NCI-H1694 (cell line): ENCODE data around the gene BARHL2.

ENCODE experiments used
- DNase-seq: peaks from one replicate; lab custom pipeline; 2025; lab: John Stamatoyannopoulos, UW

Gene BARHL2

DNA sequence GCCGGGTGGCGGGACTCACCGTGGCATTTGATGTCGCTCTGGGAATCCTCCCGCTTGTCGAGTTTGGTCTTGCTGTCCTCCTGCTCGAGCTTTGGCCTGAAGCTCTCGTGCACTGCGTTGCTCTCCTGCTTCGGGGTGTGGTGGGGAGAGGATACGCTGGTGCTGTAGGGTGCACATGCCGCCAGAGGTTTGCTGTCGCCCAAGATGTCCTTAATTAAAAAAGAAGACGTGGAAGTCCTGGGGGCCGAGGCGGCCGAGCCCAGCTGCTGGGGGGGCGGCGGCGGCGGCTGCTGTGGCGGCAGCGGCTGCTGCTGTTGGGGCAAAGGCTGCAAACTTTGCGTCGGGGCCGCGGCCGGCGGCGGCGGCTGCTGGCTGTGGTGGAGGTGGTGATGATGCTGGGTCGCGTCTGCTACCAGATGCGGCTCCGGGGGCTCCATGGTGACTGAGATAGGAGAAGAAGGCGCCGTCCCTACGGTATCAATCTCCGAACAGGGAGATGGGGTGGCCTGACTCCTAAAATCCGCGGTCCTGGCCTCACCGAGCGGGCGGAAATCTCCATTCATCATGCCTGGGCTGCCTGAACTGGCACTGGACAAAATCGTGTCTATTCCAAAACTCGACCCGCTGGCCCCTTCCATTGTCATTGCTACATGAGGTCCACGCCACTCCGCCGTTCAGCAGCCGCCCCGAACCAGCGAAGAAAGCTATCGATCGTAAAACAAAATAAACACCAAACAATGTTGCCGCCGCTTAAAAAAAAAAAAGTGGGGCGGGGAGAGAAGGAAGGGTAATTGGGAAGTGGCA is at the start of gene BARHL2:
TSS of gene BARHL2 (minus strand) at position 751 of the 804 bp plus-strand sequence. CDS start at position 644, 107 bp downstream.
- DNase-seq = no peak

DNA sequence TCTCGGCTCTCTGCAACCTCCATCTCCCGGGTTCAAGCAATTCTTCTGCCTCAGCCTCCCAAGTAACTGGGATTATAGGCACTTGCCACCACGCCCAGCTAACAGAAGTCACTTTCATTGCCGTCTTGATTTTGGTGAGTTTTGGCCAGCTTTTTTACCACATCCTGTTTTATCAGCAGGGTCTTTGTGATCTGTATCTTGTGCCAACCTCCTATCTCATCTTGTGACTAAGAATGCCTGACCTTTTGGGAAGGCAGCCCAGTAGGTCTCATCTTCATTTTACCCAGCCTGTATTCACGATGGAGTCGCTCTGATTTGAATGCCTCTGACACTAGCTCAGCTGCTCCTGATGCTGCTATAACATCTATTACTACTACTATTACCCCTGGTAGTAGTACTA is 46.8 kb upstream of the BARHL2 start:
- DNase-seq = no peak

DNA sequence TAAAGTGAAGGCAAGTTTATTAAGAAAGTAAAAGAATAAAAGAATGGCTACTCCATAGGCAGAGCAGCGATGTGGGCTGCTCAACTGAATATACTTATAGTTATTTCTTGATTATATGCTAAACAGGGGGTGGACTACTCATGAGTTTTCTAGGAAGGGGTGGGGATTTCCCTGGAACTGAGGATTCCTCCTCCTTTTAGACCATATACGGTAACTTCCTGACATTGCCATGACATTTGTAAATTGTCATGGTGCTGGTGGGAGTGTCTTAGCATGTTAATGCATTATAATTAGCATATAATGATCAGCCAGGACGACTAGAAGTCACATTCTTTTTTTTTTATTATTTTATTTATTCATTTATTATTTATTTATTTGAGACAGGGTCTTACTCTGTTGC is 46.4 kb upstream of the BARHL2 start:
- DNase-seq = no peak

DNA sequence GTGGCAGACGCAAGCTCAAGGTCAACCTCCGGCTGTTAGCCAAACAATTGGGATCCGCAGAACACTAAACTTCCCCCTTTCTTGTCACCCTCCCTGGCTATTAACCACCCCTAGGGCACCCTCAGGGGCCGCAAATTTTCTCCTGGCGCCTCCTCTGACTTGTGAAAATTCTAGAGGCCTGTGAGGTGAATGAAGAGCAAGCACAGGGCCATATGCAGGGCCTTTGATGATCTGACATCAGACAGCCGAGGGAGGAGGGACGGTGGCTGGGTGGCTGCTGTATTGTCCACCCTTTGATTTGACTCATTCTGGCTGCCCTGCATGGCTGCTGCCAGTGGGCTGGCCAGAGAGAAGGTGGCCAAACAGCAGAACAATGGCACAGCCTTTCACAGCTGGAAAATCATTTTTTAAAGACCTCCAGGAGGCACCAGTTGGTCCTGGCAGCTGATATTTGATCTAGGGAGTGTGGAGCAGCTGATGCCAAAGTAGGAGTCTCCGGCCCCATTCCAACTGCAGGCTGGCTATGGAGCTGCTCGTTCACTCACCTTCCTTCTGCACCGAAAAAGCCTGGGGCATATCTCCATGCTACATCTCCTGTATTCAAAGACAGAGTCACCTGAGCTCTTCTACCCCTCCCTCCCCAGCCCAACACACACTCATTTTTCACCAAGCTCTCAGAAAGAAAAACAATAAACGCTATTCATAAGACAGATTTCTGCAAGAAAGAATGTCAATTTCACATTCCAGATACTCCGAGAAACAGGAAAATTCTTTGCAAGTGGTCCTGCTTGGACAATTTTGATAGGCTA is 44.9 kb upstream of the BARHL2 start:
- peak; percentile 77 for DNase-seq

DNA sequence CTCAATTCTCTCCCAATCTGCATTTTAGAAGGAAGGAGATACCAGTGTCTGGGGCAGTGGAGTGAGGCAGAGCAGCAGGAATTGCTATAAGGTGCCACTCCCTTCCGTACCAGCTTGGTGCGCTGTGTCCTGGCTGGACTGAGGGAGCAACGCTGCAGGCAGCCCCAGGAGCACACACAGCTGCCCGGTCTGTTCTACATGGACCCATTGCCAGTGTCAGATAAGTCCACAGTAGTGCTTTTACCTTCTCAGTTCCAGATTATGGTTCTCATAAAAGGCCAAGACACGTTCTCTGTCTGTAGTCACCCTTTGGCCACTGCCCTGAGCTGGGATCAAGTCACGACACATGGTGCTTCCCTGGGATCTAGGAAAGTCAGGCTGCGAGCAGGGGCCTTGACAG is 44.1 kb upstream of the BARHL2 start:
- DNase-seq = no peak

DNA sequence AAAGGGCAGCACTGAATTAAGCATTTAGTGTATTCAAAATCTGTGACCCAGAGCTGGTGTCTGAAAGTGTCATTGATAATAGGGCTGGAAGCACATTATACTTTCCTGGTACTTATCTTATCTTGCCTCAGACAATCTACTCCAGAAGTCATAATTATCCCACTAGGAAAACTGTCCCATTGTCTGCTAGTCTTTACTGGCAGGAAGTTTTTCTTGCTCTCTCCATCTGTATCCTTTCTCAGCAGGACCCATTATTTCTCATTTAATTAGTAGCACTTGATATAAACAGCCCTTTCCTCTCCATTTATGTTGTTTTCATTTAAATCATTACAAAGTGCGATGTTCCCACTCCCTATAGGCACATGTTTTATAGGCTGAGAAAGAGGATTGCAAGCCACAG is 36.5 kb upstream of the BARHL2 start:
- no peak for DNase-seq

DNA sequence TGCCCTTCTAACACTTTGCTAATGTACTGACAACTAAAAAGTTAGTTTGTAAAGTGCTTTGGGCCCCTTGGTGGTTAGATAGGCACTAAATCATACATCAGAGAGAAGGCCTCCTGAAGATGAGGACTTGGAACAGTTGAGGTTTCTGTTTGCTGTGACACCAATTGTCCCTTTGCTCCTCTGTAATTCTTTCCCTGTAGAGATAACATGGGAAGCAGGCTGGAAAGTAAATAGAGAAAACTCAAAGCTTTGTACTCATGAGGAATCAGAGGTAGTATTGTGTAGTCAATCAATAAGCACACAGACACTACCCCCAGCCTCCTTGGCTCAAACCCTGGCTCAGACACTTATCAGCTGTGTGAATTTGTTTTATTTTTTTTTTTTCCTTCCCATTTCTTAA is 31.6 kb upstream of the BARHL2 start:
- no peak for DNase-seq

DNA sequence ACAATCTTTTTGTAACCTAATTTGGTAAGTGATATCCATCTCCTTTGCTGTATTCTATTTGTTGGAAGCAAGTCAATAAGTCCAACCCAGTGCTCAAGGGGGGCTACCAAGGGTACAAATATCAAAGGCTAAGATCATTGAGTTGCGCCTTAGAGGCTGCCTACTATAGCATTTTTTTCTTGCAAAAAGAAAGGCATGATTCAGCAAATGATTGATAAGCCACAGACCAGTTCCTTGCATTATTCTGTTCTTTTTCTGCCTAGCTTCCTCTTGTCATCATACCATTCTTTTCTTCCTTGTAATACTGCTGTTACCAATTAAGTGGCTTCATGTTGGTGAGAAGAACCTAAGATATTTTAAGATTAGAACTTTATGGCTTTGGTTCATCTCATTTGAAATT is 29.8 kb upstream of the BARHL2 start:
- DNase-seq = no peak

DNA sequence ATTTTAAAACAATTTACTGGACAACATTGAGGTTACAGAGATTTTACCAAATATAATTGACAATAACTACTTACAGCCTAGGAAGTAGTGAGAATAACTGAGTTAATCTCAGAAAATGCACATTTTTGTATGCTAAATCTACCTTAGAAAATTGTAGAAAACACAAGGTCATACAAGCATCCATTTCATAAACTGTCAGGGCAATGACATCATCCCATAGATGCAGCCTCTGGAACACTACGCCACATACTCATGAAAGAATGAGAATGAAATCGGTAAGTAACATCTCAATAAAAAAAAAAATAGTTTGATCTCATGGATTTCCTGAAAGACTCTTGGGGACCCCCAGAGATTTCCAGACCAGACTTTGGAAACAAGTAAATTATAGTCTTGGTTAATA is 28.9 kb upstream of the BARHL2 start:
- DNase-seq = no peak

DNA sequence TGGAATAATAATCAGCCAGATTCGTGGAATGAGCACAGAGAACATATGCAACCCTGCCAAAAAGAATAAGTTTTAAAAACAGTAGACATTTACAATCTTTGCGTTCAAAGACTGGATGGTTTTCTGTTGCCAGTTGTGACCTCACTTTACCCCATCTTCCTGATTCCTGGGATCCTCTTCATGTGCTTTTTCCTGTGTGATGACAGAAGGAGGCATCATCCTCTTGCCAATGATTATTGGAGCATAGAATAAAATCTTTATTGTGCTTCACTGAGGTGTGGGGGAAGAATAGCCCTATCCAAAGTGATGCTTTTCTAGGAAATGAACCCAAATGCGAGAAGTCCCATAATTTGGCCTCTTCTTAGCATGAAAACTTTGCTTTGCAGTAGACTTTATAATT is 15.0 kb upstream of the BARHL2 start:
- peak; percentile 31 for DNase-seq

DNA sequence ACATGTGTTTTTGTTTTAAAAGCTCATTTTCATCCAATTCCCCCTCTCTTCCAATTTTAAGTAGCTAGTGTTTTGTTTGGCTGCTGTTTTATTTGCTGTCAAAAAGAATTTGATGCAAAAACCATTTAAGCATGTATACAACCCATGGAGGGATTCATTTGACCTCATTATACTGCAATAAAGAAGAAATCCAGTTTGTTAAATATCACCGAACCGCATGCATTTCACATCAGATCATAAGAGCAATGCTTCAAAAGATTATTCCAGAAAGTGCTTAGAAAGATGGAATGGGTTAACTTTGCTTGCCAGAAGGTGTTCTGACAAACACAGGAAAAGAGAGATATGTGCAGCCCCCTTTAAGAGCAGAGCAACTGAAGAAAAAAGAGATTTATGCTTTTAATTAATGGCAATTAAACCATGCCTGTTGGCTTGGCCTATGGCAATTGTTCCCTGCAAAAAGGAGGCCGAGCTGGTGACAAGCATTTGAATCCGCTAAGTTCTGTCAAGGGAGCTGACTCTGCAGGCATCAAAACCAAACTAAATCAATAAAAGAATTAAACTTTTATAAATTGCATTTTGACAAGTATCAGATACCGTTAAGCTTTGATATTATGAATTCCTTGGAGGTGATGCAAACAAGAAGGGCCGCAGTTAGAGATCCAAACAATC is 14.4 kb upstream of the BARHL2 start:
- DNase-seq = peak; percentile 27

DNA sequence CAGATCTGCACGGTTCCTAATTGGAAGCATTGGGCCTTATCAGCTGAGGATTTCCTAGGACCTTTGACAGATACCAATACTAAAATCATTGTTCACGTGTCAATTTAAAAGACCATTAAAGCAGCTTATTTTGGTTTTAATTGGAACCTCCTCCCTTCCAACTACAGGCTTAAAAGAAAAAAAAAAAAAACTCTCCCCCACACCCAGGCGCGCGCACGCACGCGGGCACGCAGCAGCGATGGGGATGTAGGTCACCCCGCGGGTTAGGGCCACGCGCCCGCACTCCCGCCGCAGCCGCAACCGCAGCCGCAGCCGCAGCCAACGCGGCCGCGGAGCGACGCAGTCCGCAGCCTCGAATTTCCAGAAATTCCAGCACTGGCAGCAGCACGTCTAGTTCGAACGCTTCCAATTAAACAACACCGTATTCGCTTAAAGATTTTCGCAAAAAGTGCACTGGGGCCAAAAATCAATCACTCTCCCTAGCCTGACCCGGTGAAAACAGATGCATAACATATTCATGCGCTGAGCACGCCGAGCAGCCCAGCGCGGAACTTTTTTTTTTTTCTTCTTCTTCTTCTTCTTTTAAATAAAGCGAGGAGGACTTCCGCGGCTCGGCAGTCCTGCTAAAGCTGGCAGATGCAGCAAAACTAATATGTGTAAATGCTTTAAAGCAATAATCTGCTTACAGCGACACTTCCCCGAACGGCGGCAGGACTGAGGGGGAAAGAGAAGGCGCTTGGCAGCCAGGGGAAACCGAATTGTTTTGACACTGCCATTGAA is 13.3 kb upstream of the BARHL2 start:
- DNase-seq = peak; percentile 27

DNA sequence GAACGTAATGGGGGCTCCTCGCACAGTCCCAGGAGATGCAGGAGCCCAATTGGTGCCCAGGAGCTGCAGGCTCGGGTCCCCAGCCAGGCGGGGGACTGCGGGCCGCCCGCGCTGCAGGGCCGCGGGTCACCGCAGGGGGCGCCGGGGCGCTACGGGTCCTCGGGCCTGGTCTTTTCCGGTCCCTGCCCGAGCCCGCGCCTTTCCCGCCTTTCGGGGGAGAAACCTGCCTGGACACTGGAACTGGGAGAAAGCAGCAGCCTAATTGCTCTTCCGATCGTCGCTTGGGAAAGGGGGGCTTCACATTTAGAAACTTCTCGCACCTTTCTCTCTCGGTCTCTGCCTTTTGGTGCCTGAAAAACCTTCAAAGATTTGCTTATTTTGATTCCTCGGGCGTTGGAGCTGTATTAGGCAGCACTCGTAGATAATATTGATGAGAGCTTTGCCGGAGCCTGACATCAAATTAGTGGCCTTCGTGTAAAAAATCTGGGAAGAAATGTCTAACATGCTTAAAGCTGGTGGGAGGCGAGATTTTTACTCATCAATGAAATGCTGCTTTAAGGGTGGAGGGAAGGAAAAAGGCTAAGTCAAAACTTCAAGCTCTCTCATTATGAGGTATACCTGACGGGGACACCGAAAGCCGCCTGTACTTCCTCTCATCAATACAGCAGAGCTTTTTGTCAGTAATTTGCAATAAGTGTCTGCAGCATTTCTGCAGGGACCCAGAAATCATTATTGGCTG is 12.6 kb upstream of the BARHL2 start:
- DNase-seq = no peak

DNA sequence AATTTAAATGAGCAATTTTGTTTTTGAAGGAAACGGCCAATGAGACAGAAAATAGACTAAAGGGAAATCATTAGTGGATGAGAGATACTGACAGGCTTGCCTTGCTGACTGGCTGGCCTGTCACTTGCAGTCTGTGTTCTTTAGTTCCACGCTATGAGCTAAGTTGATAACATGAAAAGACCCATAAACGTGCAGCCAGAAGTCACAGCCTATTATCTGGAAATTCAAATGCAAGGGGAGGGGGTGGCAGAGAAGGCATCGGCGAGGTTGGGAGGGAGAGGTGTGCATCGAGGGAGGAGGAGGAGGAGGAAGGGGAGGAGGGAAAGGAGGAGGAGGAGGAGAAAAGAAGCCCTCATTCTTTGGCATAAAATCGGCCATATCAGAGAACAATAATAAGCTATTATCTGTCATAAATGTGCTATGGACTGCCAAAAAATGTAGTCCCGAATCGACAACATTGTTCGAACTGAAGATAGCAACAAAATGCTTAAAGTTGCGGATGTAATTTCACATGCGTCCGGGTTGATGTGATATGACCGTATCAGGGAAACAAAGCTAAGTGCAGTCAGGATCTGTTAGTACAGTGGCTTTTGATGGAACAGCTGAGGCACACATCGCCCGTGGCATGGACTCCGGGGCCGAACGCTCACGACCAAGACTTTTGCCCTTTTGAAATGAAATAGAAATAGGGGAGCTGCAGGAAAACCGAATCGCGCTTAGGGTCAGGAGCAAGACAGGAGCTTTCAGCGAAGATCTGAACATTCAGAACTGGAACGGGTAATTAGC is 11.6 kb upstream of the BARHL2 start:
- no peak for DNase-seq

DNA sequence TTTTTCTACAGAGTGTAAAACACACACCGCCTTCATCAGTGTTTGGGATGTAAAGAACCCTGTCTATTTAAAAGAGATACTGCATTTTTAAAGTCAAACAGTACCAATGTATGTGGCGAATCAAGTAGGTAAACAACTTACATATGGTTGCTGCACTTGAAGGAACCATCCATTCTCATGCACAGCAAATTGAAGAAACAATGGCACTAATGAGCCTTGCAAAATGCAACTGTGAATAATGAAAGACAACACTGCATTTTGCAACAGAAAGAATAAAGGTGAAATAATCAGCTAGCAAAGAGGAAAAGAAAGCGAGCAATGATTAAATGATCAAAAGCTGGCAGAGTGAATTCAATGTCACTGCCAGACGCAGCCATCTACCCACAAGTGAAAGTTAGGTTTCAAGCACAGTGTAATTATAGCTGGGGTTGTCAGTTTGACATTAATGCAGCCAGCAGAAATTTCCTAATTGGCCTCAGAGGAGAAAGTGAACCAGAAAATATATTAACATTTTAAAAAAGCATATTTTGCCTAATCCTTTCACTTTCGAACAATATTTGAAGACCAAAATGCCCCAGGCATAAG is 10.9 kb upstream of the BARHL2 start:
- DNase-seq = no peak

DNA sequence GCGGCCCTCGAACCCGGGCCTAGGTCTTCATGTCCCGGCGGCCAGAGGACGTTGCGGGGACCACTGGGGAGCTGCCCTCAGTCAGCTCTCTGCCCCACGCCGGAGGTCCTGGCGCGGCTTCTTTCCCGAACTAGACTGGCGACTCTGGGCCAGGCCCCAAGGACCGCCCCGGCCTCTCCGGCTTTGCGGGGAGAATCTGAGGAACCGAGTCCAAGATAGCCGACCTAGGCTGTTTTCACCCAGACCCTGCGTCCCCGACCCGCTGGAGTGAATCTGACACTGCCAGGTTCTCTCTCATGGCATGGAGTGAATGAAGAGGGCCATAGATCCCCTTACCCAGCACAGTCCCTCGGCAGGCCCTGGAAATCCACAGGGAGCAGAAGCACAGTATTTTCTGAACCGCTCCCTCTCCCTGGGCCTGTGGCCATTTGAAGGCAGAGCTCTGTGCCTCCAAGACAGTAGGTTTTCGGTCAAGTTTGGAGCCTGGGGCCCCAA is 9.9 kb upstream of the BARHL2 start:
- no peak for DNase-seq

DNA sequence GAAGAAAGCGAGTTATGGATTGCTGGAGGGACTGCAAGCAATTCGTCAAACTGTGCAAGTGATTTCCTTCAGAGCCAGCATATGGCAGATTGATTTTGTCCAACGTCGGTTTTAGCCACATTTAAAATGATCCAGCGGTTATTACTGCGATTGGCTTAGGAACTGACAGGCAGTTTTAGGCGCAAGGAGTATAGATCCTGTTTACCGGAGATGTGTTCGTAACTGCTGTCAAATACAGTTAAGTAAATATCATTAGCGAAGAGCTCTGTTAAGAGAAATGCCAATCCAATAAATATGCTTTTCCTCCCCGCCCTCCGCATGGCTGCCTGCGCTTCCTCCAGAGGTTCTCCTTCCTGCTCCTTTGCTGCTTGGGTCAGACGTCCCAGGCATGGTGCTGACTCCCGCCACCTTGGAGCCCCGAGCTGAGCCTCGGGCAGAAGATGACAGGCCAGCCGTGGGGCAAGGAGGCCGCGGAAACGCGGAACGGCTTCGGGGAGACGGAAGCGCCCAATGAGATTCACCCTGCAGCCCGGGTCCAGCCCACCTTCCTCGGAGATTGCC is 9.4 kb upstream of the BARHL2 start:
- no peak for DNase-seq

DNA sequence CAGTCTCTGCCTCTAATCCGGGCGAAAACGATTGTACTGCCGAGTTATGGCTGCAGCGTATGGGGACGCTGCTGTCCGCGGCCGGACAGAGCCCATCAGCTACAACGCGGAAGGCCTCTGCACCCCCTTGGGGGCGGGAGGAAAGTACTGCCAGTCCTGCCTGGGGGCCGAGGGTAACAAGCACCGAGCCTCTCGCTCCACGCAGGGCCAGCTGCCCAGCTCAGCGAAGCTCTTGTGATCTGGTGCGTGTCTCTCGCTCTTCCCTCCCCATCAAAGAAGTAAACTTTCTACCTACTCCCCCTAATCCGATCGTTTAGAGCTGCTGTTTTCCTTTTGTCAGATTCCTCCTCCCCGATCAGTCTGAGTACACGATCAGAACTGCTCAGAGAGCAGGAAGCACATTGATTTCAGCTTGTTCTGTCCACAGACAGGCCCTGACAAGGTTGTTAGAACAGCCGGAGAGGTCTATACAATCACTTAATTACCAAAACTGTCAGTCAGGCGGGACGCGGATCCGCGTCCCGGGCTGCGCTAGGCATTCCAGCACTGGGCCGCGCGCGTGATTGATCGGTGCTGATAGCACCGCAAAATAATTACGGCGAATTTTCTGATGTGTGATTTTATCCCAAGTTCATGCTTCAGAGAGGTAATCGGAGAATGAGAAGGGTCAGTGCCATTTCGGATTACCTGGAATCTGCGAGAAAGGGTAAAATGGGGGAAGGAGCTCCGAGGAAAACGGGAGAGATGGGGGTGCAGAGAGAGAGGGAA is 8.7 kb upstream of the BARHL2 start:
- no peak for DNase-seq
